Lower leg skin (tissue), 4 donors: ENCODE data around the gene STK4. TPM values are rescaled to one million over a fixed set of nuclear protein-coding genes. Genes with fewer than 3 reads are reported as not detected.

Source experiments
- DNase-seq, 2 donors: peaks; one replicate each; pipeline ENCODE4 v3.0.0-alpha.2; 2019; ENCODE audit warnings: low spot score in 2 of 2
- H3K4me3 ChIP-seq: fragments of 200-600 bp; sonication (generic); 2 replicates; pipeline ENCODE4 v1.5.1; 2017; ENCODE audit warnings: mild to moderate bottlenecking, low read depth; ENCODE audit not compliant: poor library complexity, severe bottlenecking
- POLR2A ChIP-seq, 2 donors: fragments of 450-650 bp; IDR thresholded peaks; one replicate each; pipeline ENCODE4 v1.6.1; 2016 to 2017; ENCODE audit warnings: antibody characterized with exemption in 2 of 2, mild to moderate bottlenecking in 1 of 2, moderate library complexity in 1 of 2
- WGBS, 2 donors: methylation state at CpG; one replicate each; pipeline ENCODE4 v1.1.5; 2018; 5-methylcytosine and 5-hydroxymethylcytosine counted together
- intact Hi-C: fragments of 100-400 bp; cut with DNase I; formaldehyde crosslinking; loops from one replicate; pipeline ENCODE4 v1.15.0; 2023; ENCODE audit warnings: low total_unique reads
- total RNA-seq, 4 donors: library from RNA; depleted of rRNA; stranded (reverse); fragments of >200 nt; gene quantifications; one replicate each; pipeline ENCODE4 v1.1.0, GENCODE V29; 2016
- TF ChIP-seq, protein P1 (sequence below), 3 donors: fragments of 450-650 bp; IDR thresholded peaks; one replicate each; pipeline ENCODE4 v1.5.1; 2016; ENCODE audit warnings: antibody characterized with exemption in 3 of 3, mild to moderate bottlenecking in 3 of 3, moderate library complexity in 2 of 3

Gene STK4
- total RNA-seq, 4 donors from 2014 or later = 27.0 to 37.4 (median 28.2) TPM

DNA sequence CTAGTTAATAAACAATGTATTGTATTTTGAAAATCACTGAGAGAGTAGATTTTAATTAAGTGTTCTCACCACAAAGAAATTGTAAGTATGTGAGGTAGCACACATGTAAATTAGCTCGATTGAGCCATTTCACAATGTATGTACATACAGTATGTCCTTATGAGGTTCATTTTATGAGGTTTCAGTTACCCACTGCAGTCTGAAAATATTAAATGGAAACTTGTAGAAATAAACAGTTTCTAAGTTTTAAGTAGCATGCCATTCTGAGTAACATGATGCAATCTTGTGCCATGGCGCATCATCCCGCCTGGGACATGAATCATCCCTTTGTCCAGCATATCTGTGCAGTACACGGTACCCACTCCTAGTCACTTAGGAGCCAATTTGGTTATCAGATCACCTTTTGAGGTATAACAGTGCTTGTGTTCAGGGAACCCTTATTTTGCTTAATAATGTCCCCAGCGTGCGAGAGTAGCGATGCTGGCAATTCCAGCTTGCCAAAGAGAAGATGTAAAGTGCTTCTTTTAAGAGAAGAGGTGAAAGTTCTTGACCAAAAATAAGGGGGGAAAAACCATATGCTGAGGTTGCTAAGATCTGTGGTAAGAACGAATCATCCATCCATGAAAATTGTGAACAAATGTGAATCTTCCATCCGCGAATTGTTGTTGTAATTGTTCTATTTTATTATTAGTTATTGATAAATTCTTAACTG, 69.9 kb downstream of the STK4 start:
- DNase-seq = no peak
- intact Hi-C loops = no loop called here
- H3K4me3 ChIP-seq = no peak overlapping the region
- TF ChIP-seq POLR2A (IDR thresholded peaks at IDR 0.05) = no peak
- TF ChIP-seq, protein P1, sequence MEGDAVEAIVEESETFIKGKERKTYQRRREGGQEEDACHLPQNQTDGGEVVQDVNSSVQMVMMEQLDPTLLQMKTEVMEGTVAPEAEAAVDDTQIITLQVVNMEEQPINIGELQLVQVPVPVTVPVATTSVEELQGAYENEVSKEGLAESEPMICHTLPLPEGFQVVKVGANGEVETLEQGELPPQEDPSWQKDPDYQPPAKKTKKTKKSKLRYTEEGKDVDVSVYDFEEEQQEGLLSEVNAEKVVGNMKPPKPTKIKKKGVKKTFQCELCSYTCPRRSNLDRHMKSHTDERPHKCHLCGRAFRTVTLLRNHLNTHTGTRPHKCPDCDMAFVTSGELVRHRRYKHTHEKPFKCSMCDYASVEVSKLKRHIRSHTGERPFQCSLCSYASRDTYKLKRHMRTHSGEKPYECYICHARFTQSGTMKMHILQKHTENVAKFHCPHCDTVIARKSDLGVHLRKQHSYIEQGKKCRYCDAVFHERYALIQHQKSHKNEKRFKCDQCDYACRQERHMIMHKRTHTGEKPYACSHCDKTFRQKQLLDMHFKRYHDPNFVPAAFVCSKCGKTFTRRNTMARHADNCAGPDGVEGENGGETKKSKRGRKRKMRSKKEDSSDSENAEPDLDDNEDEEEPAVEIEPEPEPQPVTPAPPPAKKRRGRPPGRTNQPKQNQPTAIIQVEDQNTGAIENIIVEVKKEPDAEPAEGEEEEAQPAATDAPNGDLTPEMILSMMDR (IDR thresholded peaks at IDR 0.05) = no peak
- WGBS, 2 donors = 86% methylated on average over 10 of the region's 10 CpGs

DNA sequence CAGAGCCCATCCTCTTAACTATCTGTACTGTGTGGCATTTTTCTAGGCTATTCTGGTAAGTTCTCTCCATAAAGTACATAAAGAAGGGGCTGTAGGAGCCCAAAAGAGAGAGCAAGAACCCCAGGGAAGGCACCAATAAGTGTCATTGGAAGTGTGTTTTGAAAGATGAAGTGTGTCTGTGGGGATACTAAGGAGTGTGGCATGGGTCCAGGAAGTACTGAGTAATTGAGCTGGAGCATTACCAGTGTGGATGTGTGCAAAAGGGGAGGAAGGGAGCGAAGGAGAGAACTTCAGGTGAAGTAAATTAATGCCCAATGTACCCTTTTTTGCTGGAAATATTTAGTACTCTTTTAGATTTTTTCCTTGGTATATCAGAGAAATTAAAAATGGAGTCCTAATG, 70.7 kb downstream of the STK4 start:
- 32 to 51% methylated on average over 1 of the region's 1 CpG for WGBS, 2 donors

DNA sequence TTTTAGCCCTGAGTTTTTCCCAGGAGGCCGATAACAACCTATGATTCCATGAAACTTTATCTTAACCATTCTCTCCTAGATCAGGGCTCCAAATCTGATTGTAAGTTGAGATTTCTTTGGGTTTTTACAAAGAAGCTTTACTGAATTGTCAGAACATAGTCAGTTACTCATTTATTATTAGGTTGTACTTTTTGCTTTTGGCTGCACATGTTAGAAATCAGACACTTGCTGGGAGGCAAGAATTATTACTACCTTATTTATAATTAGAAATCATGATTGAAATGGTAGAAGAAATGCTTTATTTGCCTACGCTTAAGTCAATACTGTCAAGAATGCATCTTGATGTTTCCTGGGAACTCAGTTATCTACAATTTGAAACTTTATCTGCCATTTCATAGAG, 71.3 kb downstream of the STK4 start:
- no peak overlapping the region for H3K4me3 ChIP-seq
- intact Hi-C loops = no loop called here
- DNase-seq = no peak
- WGBS, 2 donors = 59 to 70% methylated on average over 2 of the region's 2 CpGs
- TF ChIP-seq POLR2A (IDR thresholded peaks at IDR 0.05) = no peak
- TF ChIP-seq, protein P1 (IDR thresholded peaks at IDR 0.05) = no peak

More for the DNA sequence above, 70.7 kb downstream of the STK4 start:
- intact Hi-C loops = no loop called here
- TF ChIP-seq POLR2A (IDR thresholded peaks at IDR 0.05) = no peak
- TF ChIP-seq, protein P1 (IDR thresholded peaks at IDR 0.05) = no peak
- H3K4me3 ChIP-seq = no peak overlapping the region
- peak in 1 of 2 donors; percentile 47 for DNase-seq

DNA sequence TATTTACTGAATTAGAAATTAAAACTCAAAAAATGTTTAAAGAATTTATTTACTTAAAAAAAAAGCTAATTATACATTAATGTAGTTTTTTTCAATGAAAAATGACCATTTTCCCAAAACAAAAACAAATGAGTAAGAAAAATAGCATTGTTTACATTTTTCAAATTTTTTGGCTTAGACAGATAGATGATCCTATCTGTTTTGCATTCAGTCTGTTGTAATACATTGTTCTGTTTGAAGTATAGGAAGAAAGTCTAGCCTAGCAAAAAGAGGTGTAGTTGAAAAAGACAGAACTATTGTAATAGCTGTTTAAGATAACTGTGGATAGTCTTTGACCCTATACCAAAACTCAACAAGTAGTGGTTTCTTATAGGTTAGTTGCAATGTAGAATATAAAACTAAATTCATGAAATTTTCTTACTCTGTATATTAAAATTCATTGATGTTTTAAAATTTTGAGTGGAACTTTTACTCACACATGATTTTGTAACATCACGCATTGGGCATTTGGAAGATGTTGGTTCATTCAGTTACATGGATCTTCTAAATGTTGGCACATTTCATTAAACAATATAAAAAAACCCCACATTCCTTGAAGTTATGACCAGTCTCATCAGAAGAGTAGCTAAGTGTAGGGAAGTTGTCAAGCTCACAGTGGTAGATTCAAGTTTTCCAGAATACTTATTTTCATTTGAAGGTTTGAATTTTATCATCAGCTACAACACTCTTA, 72.6 kb downstream of the STK4 start:
- DNase-seq = no peak
- no peak overlapping the region for H3K4me3 ChIP-seq
- TF ChIP-seq, protein P1 (IDR thresholded peaks at IDR 0.05) = no peak
- TF ChIP-seq POLR2A (IDR thresholded peaks at IDR 0.05) = no peak
- intact Hi-C loops = no loop called here
- WGBS, 2 donors = 92 to 93% methylated on average over 1 of the region's 1 CpG

DNA sequence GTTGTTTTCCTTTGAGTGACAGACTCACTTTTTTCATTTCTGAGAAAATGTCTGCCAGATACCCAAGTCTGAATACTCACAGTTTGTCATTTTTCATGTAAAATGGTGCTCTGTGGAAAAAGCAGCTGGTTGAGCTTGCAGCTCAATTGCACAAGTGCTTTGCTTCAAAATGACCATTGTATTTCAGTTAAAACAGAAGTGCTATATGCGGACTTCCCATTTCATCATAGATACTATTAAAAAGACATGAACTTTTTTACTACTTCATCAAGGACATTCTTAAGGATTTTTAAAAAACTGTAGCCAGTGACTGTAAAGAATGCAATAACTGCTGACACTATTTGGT, 73.1 kb downstream of the STK4 start:
- DNase-seq = no peak
- H3K4me3 ChIP-seq = no peak overlapping the region
- intact Hi-C loops = no loop called here
- TF ChIP-seq, protein P1 (IDR thresholded peaks at IDR 0.05) = no peak
- no peak for TF ChIP-seq POLR2A (IDR thresholded peaks at IDR 0.05)
- 79 to 80% methylated on average over 1 of the region's 1 CpG for WGBS, 2 donors
